HEK293T (cell line): Measurements from ENCODE around the gene DNAI1.

Experiments used
- ARNT ChIP-seq: fragments of 450-650 bp; IDR thresholded peaks from 2 replicates; pipeline ENCODE4 v1.6.1; 2017; ENCODE audit warnings: mild to moderate bottlenecking
- BHLHE40 ChIP-seq: fragments of 450-650 bp; IDR thresholded peaks from 2 replicates; pipeline ENCODE4 v1.6.1; 2016; ENCODE audit warnings: mild to moderate bottlenecking, moderate library complexity, borderline replicate concordance
- FOXA1 ChIP-seq: fragments of 450-650 bp; IDR thresholded peaks from 2 replicates; pipeline ENCODE4 v1.6.1; 2016; ENCODE audit warnings: mild to moderate bottlenecking
- FOXK2 ChIP-seq: fragments of 450-650 bp; IDR thresholded peaks from 2 replicates; pipeline ENCODE4 v1.6.1; 2016; ENCODE audit warnings: mild to moderate bottlenecking
- NFRKB ChIP-seq: fragments of 450-650 bp; IDR thresholded peaks from 2 replicates; pipeline ENCODE4 v1.6.1; 2016; ENCODE audit warnings: mild to moderate bottlenecking, moderate library complexity
- SP1 ChIP-seq: fragments of 450-650 bp; IDR thresholded peaks from 2 replicates; pipeline ENCODE4 v1.6.1; 2017
- SUZ12 ChIP-seq: fragments of 450-650 bp; IDR thresholded peaks from 2 replicates; pipeline ENCODE4 v1.6.1; 2016; ENCODE audit warnings: mild to moderate bottlenecking

GRCh38 chr9:34551751-34552605 is 93.4 kb downstream of the DNAI1 start:
- TF ChIP-seq ARNT: no peak
- TF ChIP-seq NFRKB: no peak
- TF ChIP-seq FOXA1: no peak
- TF ChIP-seq SP1: no peak
- no peak for TF ChIP-seq SUZ12
- TF ChIP-seq BHLHE40: no peak
- TF ChIP-seq FOXK2: no peak
